Adrenal gland (tissue), 12 donors: ENCODE data around the gene MTMR11. TPM values are rescaled to one million over a fixed set of nuclear protein-coding genes. Genes with fewer than 3 reads are reported as not detected.
"Not testable (repeated sequence)": the region's sequence is repeated elsewhere in the genome, so short reads cannot be mapped to it uniquely, and the experiment has no call there.

Experiments
- DNase-seq, 7 donors: peaks; one replicate each; pipeline ENCODE4 v3.0.0-alpha.2; 2019 to 2020
- H3K27ac ChIP-seq, 5 donors: fragments of 200-600 bp; sonication (generic) in 4 of 5; 1 replicate in 3 of 5; 2 replicates in 2 of 5; pipeline versions ENCODE4 v1.5.1 to v1.8.0; 2016 to 2020; ENCODE audit warnings: mild to moderate bottlenecking in 1 of 5
- H3K27me3 ChIP-seq: fragments of 200-600 bp; 2 replicates; pipeline ENCODE4 v1.8.0; 2021
- H3K36me3 ChIP-seq, 2 donors: fragments of 200-600 bp; replicated peaks in 1 of 2; 1 replicate in 1 of 2; 2 replicates in 1 of 2; pipeline versions ENCODE4 v1.5.1 to v1.8.0; 2018 to 2022
- H3K4me1 ChIP-seq, 2 donors: fragments of 200-600 bp; replicated peaks in 1 of 2; 1 replicate in 1 of 2; 2 replicates in 1 of 2; pipeline versions ENCODE4 v1.5.1 to v1.8.0; 2018 to 2021
- H3K4me3 ChIP-seq, 4 donors: fragments of 200-600 bp; sonication (generic) in 3 of 4; one replicate each; pipeline ENCODE4 v1.5.1; 2016 to 2018
- H3K9me3 ChIP-seq, 3 donors: fragments of 200-600 bp; sonication (generic) in 1 of 3; replicated peaks in 1 of 3; 1 replicate in 2 of 3; 2 replicates in 1 of 3; pipeline versions ENCODE4 v1.5.1 to v1.8.0; 2016 to 2021
- CTCF ChIP-seq, 6 experiments: fragments of 450-650 bp in 4 of 6; fragments of 200-600 bp in 2 of 6; sonication (generic) in 1 of 6; IDR thresholded peaks; 1 replicate in 5 of 6; 2 replicates in 1 of 6; pipeline versions ENCODE4 v1.5.1 to v1.8.0; 2016 to 2021; ENCODE audit warnings: antibody characterized with exemption in 6 of 6, mild to moderate bottlenecking in 2 of 6, moderate library complexity in 1 of 6
- POLR2A ChIP-seq, 2 donors: fragments of 450-650 bp; IDR thresholded peaks; one replicate each; pipeline ENCODE4 v1.6.1; 2017; ENCODE audit warnings: antibody characterized with exemption in 2 of 2, mild to moderate bottlenecking in 2 of 2, moderate library complexity in 1 of 2
- WGBS, 4 donors: extraction: QIAGEN DNeasy Blood & Tissue Kit in 2 of 4; methylation state at CpG; one replicate each; pipeline versions ENCODE4 v1.1.5 to v1.1.7; 2013 to 2017; 5-methylcytosine and 5-hydroxymethylcytosine counted together
- intact Hi-C, 2 donors: fragments of 100-400 bp; cut with DNase I; formaldehyde crosslinking; loops; one replicate each; pipeline versions ENCODE4 v1.14.1 to v1.15.0; 2022 to 2023
- polyA plus RNA-seq, 3 donors: library from polyadenylated mRNA; stranded (reverse); fragments of 200-250 nt in 2 of 3; fragments of 350-450 nt in 1 of 3; fragmentation: Illumina TruSeq in 1 of 3; extraction: RNeasy Lipid Tissue Mini Kit (QIAGEN cat#74804) in 1 of 3; gene quantifications; one replicate each; pipeline ENCODE4 v1.2.3, GENCODE V29; 2013 to 2014
- total RNA-seq, 9 donors: library from RNA; depleted of rRNA in 4 of 9; stranded (reverse); fragments of >200 nt in 4 of 9; fragments of 120-200 nt in 1 of 9; fragmentation: NEBNext Ultra II Directional in 1 of 9; extraction: Animal tissue kit (Norgen Biotek cat#: 25700) in 1 of 9; gene quantifications; one replicate each; pipeline versions ENCODE4 v1.1.0 to v1.2.4, GENCODE V29; 2013 to 2023
- donor health status: healthy with polysubstance abuse.
- donor health status: Bipolar disorder and iron deficiency.
- donor health status: DM: yes; HTN: yes; CAD: no.
- donor health status: DM: no; HTN: no; CAD: no.
- donor health status: DM: no; HTN: no; CAD: no.
- donor health status: DM: yes; HTN: yes; CAD: no.

Gene MTMR11
- total and polyA plus RNA-seq, 12 donors: 14.5 to 70.6 (median 46.4) TPM

- intact Hi-C loops: loop anchor here (5.0 to 10.0 kb wide), 3 partner anchors 90 to 222 kb away; no protein-coding TSS in a partner anchor
- DNase-seq: no peak
- no peaks in the 10 kb centered on the region for H3K27me3 ChIP-seq
- H3K4me3 ChIP-seq: no peak overlapping the region
- H3K9me3 ChIP-seq: no peaks in the 10 kb centered on the region
- H3K4me1 ChIP-seq: peaks cover 16 to 20% of the 10 kb centered on the region in 2 donors
- 41 to 61% (median 58%) methylated on average over 2 of the region's 2 CpGs for WGBS, 4 donors
- TF ChIP-seq POLR2A (IDR thresholded peaks at IDR 0.05): no peak
- TF ChIP-seq CTCF (IDR thresholded peaks at IDR 0.05): no peak
- H3K36me3 ChIP-seq: peaks cover 0 to 48% of the 10 kb centered on the region in 2 donors
- H3K27ac ChIP-seq: peak overlapping the region in 4 of 5 donors; percentile 48 to 75 (median 62)
Observed at GRCh38 chr1:149962736-149963135, 26.1 kb upstream of the MTMR11 start.

- Histone ChIP-seq H3K9me3 (no peaks in the 10 kb centered on the region), H3K27me3 (no peaks in the 10 kb centered on the region), H3K4me3 (no peak overlapping the region), H3K36me3 (peaks cover 0 to 46% of the 10 kb centered on the region in 2 donors), H3K4me1 (peaks cover 16 to 20% of the 10 kb centered on the region in 2 donors), H3K27ac (peak overlapping the region in 4 of 5 donors; percentile 48 to 75 (median 62))
- TF ChIP-seq CTCF (IDR thresholded peaks at IDR 0.05) (peak; percentile 67 to 90 (median 84)), POLR2A (IDR thresholded peaks at IDR 0.05) (no peak)
- intact Hi-C loops: loop anchor here (5.0 to 10.0 kb wide), 3 partner anchors 90 to 223 kb away; no protein-coding TSS in a partner anchor
- 11 to 19% (median 15%) methylated on average over 3 of the region's 3 CpGs for WGBS, 4 donors
- peak in 6 of 7 donors; percentile 55 to 86 (median 64) for DNase-seq
Observed at GRCh38 chr1:149962039-149962647, 25.5 kb upstream of the MTMR11 start.

GRCh38 chr1:149957548-149957947, 20.9 kb upstream of the MTMR11 start:
- H3K4me3 ChIP-seq, H3K4me1 ChIP-seq, H3K27me3 ChIP-seq, H3K27ac ChIP-seq, intact Hi-C loops, DNase-seq, H3K9me3 ChIP-seq: not testable (repeated sequence)
- H3K36me3 ChIP-seq: peaks cover 0 to 23% of the 10 kb centered on the region in 2 donors
- 95 to 100% (median 98%) methylated on average over 9 to 14 of the region's 14 CpGs for WGBS, 4 donors

GRCh38 chr1:149949911-149950310, 13.2 kb upstream of the MTMR11 start:
- H3K36me3 ChIP-seq: peaks cover 0 to 54% of the 10 kb centered on the region in 2 donors
- no peaks in the 10 kb centered on the region for H3K9me3 ChIP-seq
- WGBS, 4 donors: 58 to 75% (median 64%) methylated on average over 6 of the region's 6 CpGs
- no peaks in the 10 kb centered on the region for H3K27me3 ChIP-seq
- H3K27ac ChIP-seq: no peak overlapping the region
- no peaks in the 10 kb centered on the region for H3K4me1 ChIP-seq
- no peak for DNase-seq
- intact Hi-C loops: no loop called here
- TF ChIP-seq POLR2A (IDR thresholded peaks at IDR 0.05): no peak
- TF ChIP-seq CTCF (IDR thresholded peaks at IDR 0.05): no peak
- H3K4me3 ChIP-seq: no peak overlapping the region

- intact Hi-C loops: no loop called here
- no peak for DNase-seq
- TF ChIP-seq CTCF (IDR thresholded peaks at IDR 0.05) (no peak), POLR2A (IDR thresholded peaks at IDR 0.05) (no peak)
- Histone ChIP-seq H3K36me3 (peaks cover 0 to 65% of the 10 kb centered on the region in 2 donors), H3K4me3 (no peak overlapping the region), H3K27me3 (no peaks in the 10 kb centered on the region), H3K9me3 (no peaks in the 10 kb centered on the region), H3K27ac (no peak overlapping the region), H3K4me1 (peaks cover 0 to 12% of the 10 kb centered on the region in 2 donors)
- WGBS, 4 donors: 89 to 90% (median 90%) methylated on average over 4 of the region's 4 CpGs
Observed at GRCh38 chr1:149945206-149945605, 8.5 kb upstream of the MTMR11 start.
